ENCODE data around the gene ABCA1.

Gene ABCA1

GRCh38 chr9:104745852-104746251, 182.1 kb downstream of the ABCA1 start:
- Histone ChIP-seq H3K9ac (ENCODE audit: low read length in 2 of 2) (no peak overlapping the region), H3K4me3 (ENCODE audit: low read length in 2 of 2) (no peak overlapping the region), H3K4me1 (ENCODE audit: control insufficient read depth, insufficient read depth, low read length) (no peaks in the 10 kb centered on the region), H3K9me3 (ENCODE audit: control insufficient read depth in 2 of 2, low read length in 2 of 2) (no peaks in the 10 kb centered on the region), H3K27me3 (ENCODE audit: control insufficient read depth in 1 of 2, insufficient read depth in 2 of 2, low read length in 2 of 2) (no peaks in the 10 kb centered on the region), H3K27ac (ENCODE audit: low read length) (no peak overlapping the region), H3K36me3 (ENCODE audit: control insufficient read depth in 2 of 2, insufficient read depth in 2 of 2, low read length in 2 of 2) (no peaks in the 10 kb centered on the region)

GRCh38 chr9:104743376-104743985, 184.5 kb downstream of the ABCA1 start:
- H3K9me3 ChIP-seq (ENCODE audit: control insufficient read depth in 2 of 2, low read length in 2 of 2), result no peaks in the 10 kb centered on the region
- no peaks in the 10 kb centered on the region for H3K4me1 ChIP-seq (ENCODE audit: control insufficient read depth, insufficient read depth, low read length)
- no peak overlapping the region for H3K4me3 ChIP-seq (ENCODE audit: low read length in 2 of 2)
- H3K27me3 ChIP-seq (ENCODE audit: control insufficient read depth in 1 of 2, insufficient read depth in 2 of 2, low read length in 2 of 2), result no peaks in the 10 kb centered on the region
- H3K36me3 ChIP-seq (ENCODE audit: control insufficient read depth in 2 of 2, insufficient read depth in 2 of 2, low read length in 2 of 2), result no peaks in the 10 kb centered on the region
- no peak overlapping the region for H3K27ac ChIP-seq (ENCODE audit: low read length)
- no peak overlapping the region for H3K9ac ChIP-seq (ENCODE audit: low read length in 2 of 2)

GRCh38 chr9:104740621-104741020, 187.3 kb downstream of the ABCA1 start:
- no peaks in the 10 kb centered on the region for H3K9me3 ChIP-seq (ENCODE audit: control insufficient read depth in 2 of 2, low read length in 2 of 2)
- no peak overlapping the region for H3K9ac ChIP-seq (ENCODE audit: low read length in 2 of 2)
- no peaks in the 10 kb centered on the region for H3K4me1 ChIP-seq (ENCODE audit: control insufficient read depth, insufficient read depth, low read length)
- no peaks in the 10 kb centered on the region for H3K36me3 ChIP-seq (ENCODE audit: control insufficient read depth in 2 of 2, insufficient read depth in 2 of 2, low read length in 2 of 2)
- H3K27ac ChIP-seq (ENCODE audit: low read length), result no peak overlapping the region
- H3K27me3 ChIP-seq (ENCODE audit: control insufficient read depth in 1 of 2, insufficient read depth in 2 of 2, low read length in 2 of 2), result no peaks in the 10 kb centered on the region
- H3K4me3 ChIP-seq (ENCODE audit: low read length in 2 of 2), result no peak overlapping the region

- Histone ChIP-seq H3K27me3 (ENCODE audit: control insufficient read depth in 1 of 2, insufficient read depth in 2 of 2, low read length in 2 of 2) (no peaks in the 10 kb centered on the region), H3K9ac (ENCODE audit: low read length in 2 of 2) (no peak overlapping the region), H3K9me3 (ENCODE audit: control insufficient read depth in 2 of 2, low read length in 2 of 2) (no peaks in the 10 kb centered on the region), H3K36me3 (ENCODE audit: control insufficient read depth in 2 of 2, insufficient read depth in 2 of 2, low read length in 2 of 2) (no peaks in the 10 kb centered on the region), H3K4me3 (ENCODE audit: low read length in 2 of 2) (no peak overlapping the region), H3K27ac (ENCODE audit: low read length) (no peak overlapping the region), H3K4me1 (ENCODE audit: control insufficient read depth, insufficient read depth, low read length) (no peaks in the 10 kb centered on the region)
Measured at GRCh38 chr9:104738452-104738851, 189.5 kb downstream of the ABCA1 start.
